ENCODE results near the gene CRIP2. TPM values are rescaled to one million over a fixed set of nuclear protein-coding genes. Genes with fewer than 3 reads are reported as not detected.
A peak's percentile ranks its signal among the peaks of the same experiment; 100 is the strongest.

CRIP2 gene
- total and polyA plus RNA-seq, 9 of the 15 experiments (the other 6 are each of a cell fraction or from before 2014, with no cell fraction given): 0.18 to 2.0 (median 0.69) TPM; not detected in 1

- Histone ChIP-seq H3K27ac (ENCODE audit: extremely low read depth, low read depth, low read length) (no peak overlapping the region), H4K20me1 (replicated peaks; ENCODE audit: control insufficient read depth, insufficient read depth, low read length) (no peaks in the 10 kb centered on the region), H3K27me3 (ENCODE audit: control insufficient read depth in 2 of 2, insufficient read depth in 2 of 2, low read length in 2 of 2) (no peaks in the 10 kb centered on the region), H3K9ac (ENCODE audit: insufficient read depth in 1 of 2, low read depth in 2 of 2, low read length in 2 of 2) (no peak overlapping the region), H3K4me1 (replicated peaks in 1 of 2; ENCODE audit: control insufficient read depth in 2 of 2, insufficient read depth in 2 of 2, low read length in 2 of 2) (peaks cover 0 to 29% of the 10 kb centered on the region in 2 experiments; a peak in 2 of 5 replicates), H3K4me2 (ENCODE audit: insufficient read depth, low read length) (no peak overlapping the region), H3K9me1 (ENCODE audit: control insufficient read depth, insufficient read depth, low read length) (no peaks in the 10 kb centered on the region), H3K4me3 (no peak overlapping the region), H3K36me3 (ENCODE audit: control insufficient read depth, insufficient read depth, low read length) (peaks cover 76% of the 10 kb centered on the region; the same call in 1 of the 3 replicates), H3K9me3 (replicated peaks; ENCODE audit: control insufficient read depth, insufficient read depth, low read depth, low read length) (no peaks in the 10 kb centered on the region), H3K79me2 (ENCODE audit: control insufficient read depth, insufficient read depth, low read length) (0 out of 3 replicates have a peak, but pooled peaks cover 5% of the 10 kb centered on the region), H2AFZ (ENCODE audit: low read depth, low read length) (no peak overlapping the region)
- in situ Hi-C loops (cut with MboI): no loop called here
- ChIA-PET CTCF (ENCODE audit: low intra/inter-chr PET ratio) (no interaction called here), POLR2A (no interaction called here)
- ATAC-seq (no peak), FAIRE-seq (no peak), DNase-seq (ENCODE audit: extremely low read depth in 1 of 4, low spot score in 3 of 4) (no peak)
- TF ChIP-seq ZBTB33 (CRISPR knock-in tag; IDR thresholded peaks at IDR 0.05) (peak; percentile 64; the same call in 1 of the 2 replicates), EP400 (IDR thresholded peaks at IDR 0.05) (no peak)
- intact Hi-C loops (cut with micrococcal nuclease): no loop called here
- no TSS peak for BruUV-seq (replicated peaks)
- 50% methylated on average over 2 of the region's 14 CpGs for WGBS (ENCODE audit: insufficient coverage, low coverage, missing lambda C conversion rate)
These were observed 21.7 kb upstream of the CRIP2 start for GRCh38 chr14:105452963-105453362.

GRCh38 chr14:105453847-105454246 lies 20.8 kb upstream of the CRIP2 start:
- no peaks in the 10 kb centered on the region for H3K9me3 ChIP-seq (replicated peaks; ENCODE audit: control insufficient read depth, insufficient read depth, low read depth, low read length)
- WGBS (ENCODE audit: insufficient coverage, low coverage, missing lambda C conversion rate): 100% methylated on average over 3 of the region's 14 CpGs
- POLR2A ChIA-PET: no interaction called here
- H3K4me3 ChIP-seq: no peak overlapping the region
- no peak overlapping the region for H2AFZ ChIP-seq (ENCODE audit: low read depth, low read length)
- no peaks in the 10 kb centered on the region for H4K20me1 ChIP-seq (replicated peaks; ENCODE audit: control insufficient read depth, insufficient read depth, low read length)
- H3K27ac ChIP-seq (ENCODE audit: extremely low read depth, low read depth, low read length): no peak overlapping the region
- H3K27me3 ChIP-seq (ENCODE audit: control insufficient read depth in 2 of 2, insufficient read depth in 2 of 2, low read length in 2 of 2): no peaks in the 10 kb centered on the region
- intact Hi-C loops (cut with micrococcal nuclease) (no loop called here), in situ Hi-C loops (cut with MboI) (no loop called here)
- no peak overlapping the region for H3K9ac ChIP-seq (ENCODE audit: insufficient read depth in 1 of 2, low read depth in 2 of 2, low read length in 2 of 2)
- H3K4me1 ChIP-seq (replicated peaks in 1 of 2; ENCODE audit: control insufficient read depth in 2 of 2, insufficient read depth in 2 of 2, low read length in 2 of 2): peaks cover 0 to 20% of the 10 kb centered on the region in 2 experiments; a peak in 2 of 5 replicates
- no peaks in the 10 kb centered on the region for H3K9me1 ChIP-seq (ENCODE audit: control insufficient read depth, insufficient read depth, low read length)
- ATAC-seq: no peak
- TF ChIP-seq E2F3 (CRISPR knock-in tag; IDR thresholded peaks at IDR 0.05): no peak
- TF ChIP-seq POLR2G (IDR thresholded peaks at IDR 0.05; ENCODE audit: low read depth, low read length): peak; percentile 50; the same call in 1 of the 2 replicates
- no peak overlapping the region for H3K4me2 ChIP-seq (ENCODE audit: insufficient read depth, low read length)
- no TSS peak for BruUV-seq (replicated peaks)
- FAIRE-seq: no peak
- peaks cover 74% of the 10 kb centered on the region; the same call in 1 of the 3 replicates for H3K36me3 ChIP-seq (ENCODE audit: control insufficient read depth, insufficient read depth, low read length)
- CTCF ChIA-PET (ENCODE audit: low intra/inter-chr PET ratio): no interaction called here
- H3K79me2 ChIP-seq (ENCODE audit: control insufficient read depth, insufficient read depth, low read length): no peaks in the 10 kb centered on the region
- no peak for DNase-seq (ENCODE audit: extremely low read depth in 1 of 4, low spot score in 3 of 4)
